Fibroblast of skin of left quadriceps (primary cell): ENCODE data around the gene CRYGA.
"Not testable (repeated sequence)": the region's sequence is repeated elsewhere in the genome, so short reads cannot be mapped to it uniquely, and the experiment has no call there.

Experiments used
- DNase-seq, 2 experiments: peaks; one replicate each; pipeline ENCODE4 v3.0.0-alpha.2; 2013; ENCODE audit warnings: low read depth in 2 of 2

The CRYGA gene

GRCh38 chr2:208164951-208165755 is 1.8 kb upstream of the CRYGA start:
- no peak for DNase-seq

GRCh38 chr2:208156439-208156838 is 7.0 kb downstream of the CRYGA start:
- DNase-seq, result no peak

GRCh38 chr2:208153156-208153555 is 10.2 kb downstream of the CRYGA start:
- no peak for DNase-seq

- no peak for DNase-seq
These were observed 12.4 kb downstream of the CRYGA start for GRCh38 chr2:208150956-208151355.

- DNase-seq, result no peak
These were observed 13.3 kb downstream of the CRYGA start for GRCh38 chr2:208150094-208150493.

GRCh38 chr2:208148803-208149202 is 14.6 kb downstream of the CRYGA start:
- no peak for DNase-seq

GRCh38 chr2:208147759-208148158 is 15.6 kb downstream of the CRYGA start:
- no peak for DNase-seq

- DNase-seq, result no peak
These were observed 16.4 kb downstream of the CRYGA start for GRCh38 chr2:208147008-208147407.

GRCh38 chr2:208146006-208146405 is 17.4 kb downstream of the CRYGA start, which contains the start of gene CRYGB:
Gene CRYGB (minus strand): TSS chr2:208146158. CDS start chr2:208146120, 38 bp downstream.
- DNase-seq, result no peak

GRCh38 chr2:208142925-208143799 is 20.2 kb downstream of the CRYGA start:
- DNase-seq, result no peak

GRCh38 chr2:208142240-208142924 is 21.0 kb downstream of the CRYGA start:
- DNase-seq, result peak; percentile 1

- no peak for DNase-seq
These were observed 23.9 kb downstream of the CRYGA start for GRCh38 chr2:208139447-208139846.

GRCh38 chr2:208138334-208138733 is 25.1 kb downstream of the CRYGA start:
- not testable (repeated sequence) for DNase-seq

- DNase-seq, result no peak
These were observed 26.7 kb downstream of the CRYGA start for GRCh38 chr2:208136716-208137094.

- DNase-seq, result no peak
These were observed 27.3 kb downstream of the CRYGA start for GRCh38 chr2:208135794-208136715.

GRCh38 chr2:208134928-208135586 is 28.3 kb downstream of the CRYGA start:
- DNase-seq, result no peak

GRCh38 chr2:208130712-208131110 is 32.7 kb downstream of the CRYGA start:
- no peak for DNase-seq

- no peak for DNase-seq
These were observed 33.4 kb downstream of the CRYGA start, which contains the start of gene CRYGC for GRCh38 chr2:208129744-208130711. Gene CRYGC (minus strand): TSS chr2:208129828. CDS start chr2:208129792, 36 bp downstream.

- no peak for DNase-seq
These were observed 35.3 kb downstream of the CRYGA start for GRCh38 chr2:208128136-208128535.
